ENCODE results near the gene NFIA. TPM values are rescaled to one million over a fixed set of nuclear protein-coding genes. Genes with fewer than 3 reads are reported as not detected.

The NFIA gene
- total RNA-seq, 8 experiments from 2014 or later = 1.0 to 57.6 (median 9.2) TPM

- Histone ChIP-seq H3K4me3 (no peak overlapping the region), H3K4me1 (replicated peaks in 1 of 2) (peaks cover 0 to 7% of the 10 kb centered on the region in 2 donors), H3K27ac (no peak overlapping the region)
- ATAC-seq (replicated peaks in 6 of 8) = no peak
- in situ Hi-C loops (cut with MboI; ENCODE audit: low pct_unique_long_range_greater_than_20kb in 2 of 9, low sequenced_read_pairs in 9 of 9, unreplicated experiment in 9 of 9) = no loop called here
- 38 to 100% (median 75%) methylated on average over 1 to 4 of the region's 4 CpGs for WGBS, 10 experiments
Observed at GRCh38 chr1:61221642-61222041, 139.3 kb downstream of the NFIA start.

DNA sequence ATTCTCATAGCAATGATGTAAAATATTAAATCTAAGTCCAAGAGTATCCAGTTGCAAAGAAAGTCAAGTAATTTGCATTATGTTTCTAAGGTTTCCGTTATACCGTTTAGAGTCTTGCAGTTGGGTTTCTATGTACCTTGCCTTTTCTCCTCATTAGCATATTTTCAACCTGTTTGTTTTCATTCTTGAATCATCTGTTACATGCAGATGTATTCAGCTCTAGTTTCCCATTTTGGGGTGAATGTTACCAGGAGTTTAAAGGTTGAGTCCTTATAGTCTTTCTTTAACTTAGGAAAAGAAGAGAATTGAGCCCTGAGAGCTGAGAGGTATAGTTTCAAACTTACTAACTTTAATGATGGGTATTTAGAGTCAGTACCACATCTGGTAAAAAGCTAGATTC is 139.9 kb downstream of the NFIA start:
- Histone ChIP-seq H3K4me3 (no peak overlapping the region), H3K27ac (no peak overlapping the region), H3K4me1 (replicated peaks in 1 of 2) (peaks cover 0 to 7% of the 10 kb centered on the region in 2 donors)
- 63 to 100% (median 94%) methylated on average over 1 to 2 of the region's 2 CpGs; no CpG with 5 or more reads in 3 of the 10 experiments for WGBS, 10 experiments
- ATAC-seq (replicated peaks in 6 of 8) = peak in 1 of 8 experiments; percentile 39
- in situ Hi-C loops (cut with MboI; ENCODE audit: low pct_unique_long_range_greater_than_20kb in 2 of 9, low sequenced_read_pairs in 9 of 9, unreplicated experiment in 9 of 9) = no loop called here

DNA sequence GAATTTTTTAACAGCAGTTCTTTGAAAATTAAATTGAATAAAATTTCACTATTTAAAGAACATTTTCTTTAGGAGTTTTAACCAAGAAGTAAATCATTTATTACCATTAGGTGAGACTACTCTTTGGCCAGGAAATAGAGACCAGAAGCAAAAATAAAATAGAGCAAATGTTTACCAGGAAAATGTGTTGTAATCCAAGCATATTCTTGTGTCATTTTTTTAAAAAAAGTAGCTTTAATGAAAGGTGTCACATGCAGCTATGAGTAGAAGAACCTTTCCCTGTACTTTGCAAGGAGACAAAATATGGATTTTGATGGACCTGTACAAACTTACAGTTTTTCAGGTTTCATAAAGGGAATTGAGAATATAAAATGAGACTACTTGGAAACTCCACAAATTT is 140.8 kb downstream of the NFIA start:
- H3K4me3 ChIP-seq = no peak overlapping the region
- peaks cover 0 to 11% of the 10 kb centered on the region in 2 donors for H3K4me1 ChIP-seq (replicated peaks in 1 of 2)
- ATAC-seq (replicated peaks in 6 of 8) = no peak
- in situ Hi-C loops (cut with MboI; ENCODE audit: low pct_unique_long_range_greater_than_20kb in 2 of 9, low sequenced_read_pairs in 9 of 9, unreplicated experiment in 9 of 9) = no loop called here
- H3K27ac ChIP-seq = no peak overlapping the region

DNA sequence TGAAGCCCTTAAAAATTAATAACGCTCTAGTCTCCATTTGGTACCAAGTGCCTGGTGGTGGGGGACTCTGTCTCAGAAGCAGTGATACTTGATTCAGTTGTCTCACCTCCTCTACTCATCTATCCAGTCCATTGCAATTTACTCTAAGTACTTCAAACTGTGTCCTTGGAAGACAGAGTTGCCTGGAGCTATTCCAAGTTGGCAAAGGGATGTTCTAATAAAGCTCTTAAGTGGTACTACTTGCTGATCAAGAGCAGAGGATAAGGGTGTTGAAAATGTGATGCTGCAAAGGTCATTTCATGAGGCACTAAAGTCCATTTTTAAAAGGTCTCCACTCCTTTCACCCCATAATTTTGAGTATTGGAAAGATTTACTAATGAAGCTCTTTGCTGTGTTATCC is 142.2 kb downstream of the NFIA start:
- 80 to 100% (median 100%) methylated on average over 1 of the region's 1 CpG; no CpG with 5 or more reads in 3 of the 10 experiments for WGBS, 10 experiments
- in situ Hi-C loops (cut with MboI; ENCODE audit: low pct_unique_long_range_greater_than_20kb in 2 of 9, low sequenced_read_pairs in 9 of 9, unreplicated experiment in 9 of 9) = no loop called here
- peaks cover 0 to 15% of the 10 kb centered on the region in 2 donors for H3K4me1 ChIP-seq (replicated peaks in 1 of 2)
- H3K27ac ChIP-seq = no peak overlapping the region
- ATAC-seq (replicated peaks in 6 of 8) = no peak
- H3K4me3 ChIP-seq = no peak overlapping the region

GRCh38 chr1:61225478-61225877 is 143.1 kb downstream of the NFIA start:
- Histone ChIP-seq H3K4me1 (replicated peaks in 1 of 2) (peaks cover 0 to 15% of the 10 kb centered on the region in 2 donors), H3K27ac (no peak overlapping the region), H3K4me3 (no peak overlapping the region)
- no peak for ATAC-seq (replicated peaks in 6 of 8)
- in situ Hi-C loops (cut with MboI; ENCODE audit: low pct_unique_long_range_greater_than_20kb in 2 of 9, low sequenced_read_pairs in 9 of 9, unreplicated experiment in 9 of 9) = no loop called here
- WGBS, 10 experiments = 80 to 100% (median 97%) methylated on average over 2 to 8 of the region's 9 CpGs

DNA sequence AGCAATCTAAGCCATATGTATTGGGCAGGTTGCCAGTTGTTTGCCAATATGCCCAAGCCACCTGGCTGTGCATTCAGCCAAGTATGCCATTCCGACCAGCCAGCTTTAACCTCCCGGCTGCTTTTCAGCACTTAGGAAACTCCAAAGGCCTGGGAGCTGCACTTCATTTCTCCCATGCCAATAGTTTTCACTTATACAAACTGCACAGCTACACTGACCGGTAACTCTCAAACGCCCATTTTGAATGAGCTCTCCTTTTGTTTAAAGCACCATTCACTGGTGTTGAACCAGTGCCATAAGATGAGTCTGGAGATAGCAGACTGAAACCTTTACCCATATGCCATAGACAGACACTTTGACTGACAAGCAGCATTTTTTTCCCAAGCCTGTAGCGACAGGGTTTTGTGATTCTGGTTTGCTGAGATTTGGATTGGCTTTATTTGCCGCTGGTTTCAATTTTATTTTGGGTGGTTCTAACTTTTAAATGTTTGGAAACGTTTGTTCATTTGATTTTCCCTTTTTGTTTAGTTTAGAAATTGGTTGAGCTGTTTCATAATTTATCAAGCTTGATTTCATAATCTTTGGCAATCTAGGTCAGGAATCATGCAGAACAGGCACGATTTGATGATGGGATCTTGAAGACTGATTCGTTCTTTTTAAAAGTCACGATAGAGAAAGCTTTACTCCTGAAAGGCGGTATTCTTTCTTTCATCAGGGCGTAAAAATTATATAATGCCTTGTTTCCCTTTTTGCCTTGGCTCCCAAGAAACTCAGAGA is 144.6 kb downstream of the NFIA start:
- WGBS, 10 experiments = 10 to 96% (median 89%) methylated on average over 8 to 12 of the region's 12 CpGs
- Histone ChIP-seq H3K27ac (no peak overlapping the region), H3K4me1 (replicated peaks in 1 of 2) (peaks cover 0 to 9% of the 10 kb centered on the region in 2 donors), H3K4me3 (no peak overlapping the region)
- peak in 5 of 8 experiments; percentile 17 to 78 (median 59) for ATAC-seq (replicated peaks in 6 of 8)
- in situ Hi-C loops (cut with MboI; ENCODE audit: low pct_unique_long_range_greater_than_20kb in 2 of 9, low sequenced_read_pairs in 9 of 9, unreplicated experiment in 9 of 9) = no loop called here

DNA sequence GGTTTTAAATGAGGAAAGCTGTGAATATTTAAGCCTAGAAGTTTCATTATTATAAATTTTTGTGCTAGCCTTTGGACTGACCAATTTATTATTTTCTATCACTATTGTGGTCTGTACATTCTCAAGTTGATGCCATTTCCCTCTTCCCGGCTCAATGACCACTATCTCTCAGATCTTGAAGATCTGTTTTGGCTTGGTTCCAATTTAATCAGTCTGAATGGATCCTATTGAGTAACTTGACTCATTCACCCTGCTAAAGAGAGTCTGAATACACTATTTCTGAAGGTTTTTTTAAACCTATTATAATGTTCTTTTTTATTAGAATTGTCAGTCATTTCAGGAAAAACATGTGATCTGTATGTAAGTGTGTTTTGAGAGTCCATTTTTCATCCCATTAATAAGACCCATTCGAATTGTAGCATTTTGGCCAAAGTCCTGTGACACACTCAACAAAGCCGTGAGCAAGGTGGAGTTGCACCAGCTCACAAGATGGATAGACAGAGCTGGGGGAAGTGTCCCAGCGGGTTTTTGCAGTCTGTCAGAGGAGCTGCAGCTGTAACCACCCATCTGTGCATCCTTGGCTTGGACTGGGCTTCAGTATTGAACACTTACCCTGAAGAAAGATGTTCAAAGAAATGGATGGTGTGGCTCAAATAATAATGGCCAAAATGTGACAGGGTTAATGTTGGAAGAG is 145.6 kb downstream of the NFIA start:
- ATAC-seq (replicated peaks in 6 of 8) = peak in 3 of 8 experiments; percentile 65 to 73 (median 69)
- in situ Hi-C loops (cut with MboI; ENCODE audit: low pct_unique_long_range_greater_than_20kb in 2 of 9, low sequenced_read_pairs in 9 of 9, unreplicated experiment in 9 of 9) = no loop called here
- Histone ChIP-seq H3K4me3 (no peak overlapping the region), H3K27ac (no peak overlapping the region), H3K4me1 (replicated peaks in 1 of 2) (peaks cover 0 to 8% of the 10 kb centered on the region in 2 donors)
- 56 to 92% (median 64%) methylated on average over 1 to 4 of the region's 4 CpGs; no CpG with 5 or more reads in 1 of the 10 experiments for WGBS, 10 experiments

GRCh38 chr1:61230523-61230922 is 148.2 kb downstream of the NFIA start:
- in situ Hi-C loops (cut with MboI; ENCODE audit: low pct_unique_long_range_greater_than_20kb in 2 of 9, low sequenced_read_pairs in 9 of 9, unreplicated experiment in 9 of 9) = no loop called here
- Histone ChIP-seq H3K4me3 (no peak overlapping the region), H3K27ac (no peak overlapping the region), H3K4me1 (replicated peaks in 1 of 2) (peaks cover 6 to 8% of the 10 kb centered on the region in 2 donors)
- 50 to 100% (median 80%) methylated on average over 1 to 3 of the region's 3 CpGs; no CpG with 5 or more reads in 1 of the 10 experiments for WGBS, 10 experiments
- ATAC-seq (replicated peaks in 6 of 8) = peak in 1 of 8 experiments; percentile 58

DNA sequence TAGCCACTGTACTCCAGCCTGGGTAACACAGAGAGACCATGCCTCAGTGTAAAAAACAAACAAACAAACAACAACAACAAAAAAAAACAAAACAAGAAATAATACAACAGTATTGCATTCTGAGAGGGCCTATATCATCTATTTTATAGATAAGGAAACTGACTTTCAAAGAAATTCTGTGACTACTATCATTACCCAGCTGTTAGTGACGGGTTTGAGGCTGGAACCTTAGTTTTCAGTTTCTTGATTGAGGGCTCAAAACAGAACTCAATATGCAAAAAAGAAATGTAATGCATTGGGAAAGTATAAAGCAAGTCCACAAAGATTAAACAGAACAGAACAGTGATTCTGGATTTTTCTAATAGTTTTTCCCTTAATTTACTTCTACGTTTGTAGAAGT is 149.4 kb downstream of the NFIA start:
- no peak for ATAC-seq (replicated peaks in 6 of 8)
- H3K27ac ChIP-seq = no peak overlapping the region
- H3K4me1 ChIP-seq (replicated peaks in 1 of 2) = peaks cover 6 to 8% of the 10 kb centered on the region in 2 donors
- in situ Hi-C loops (cut with MboI; ENCODE audit: low pct_unique_long_range_greater_than_20kb in 2 of 9, low sequenced_read_pairs in 9 of 9, unreplicated experiment in 9 of 9) = no loop called here
- H3K4me3 ChIP-seq = no peak overlapping the region
- 57 to 100% (median 98%) methylated on average over 1 to 2 of the region's 2 CpGs; no CpG with 5 or more reads in 2 of the 10 experiments for WGBS, 10 experiments

DNA sequence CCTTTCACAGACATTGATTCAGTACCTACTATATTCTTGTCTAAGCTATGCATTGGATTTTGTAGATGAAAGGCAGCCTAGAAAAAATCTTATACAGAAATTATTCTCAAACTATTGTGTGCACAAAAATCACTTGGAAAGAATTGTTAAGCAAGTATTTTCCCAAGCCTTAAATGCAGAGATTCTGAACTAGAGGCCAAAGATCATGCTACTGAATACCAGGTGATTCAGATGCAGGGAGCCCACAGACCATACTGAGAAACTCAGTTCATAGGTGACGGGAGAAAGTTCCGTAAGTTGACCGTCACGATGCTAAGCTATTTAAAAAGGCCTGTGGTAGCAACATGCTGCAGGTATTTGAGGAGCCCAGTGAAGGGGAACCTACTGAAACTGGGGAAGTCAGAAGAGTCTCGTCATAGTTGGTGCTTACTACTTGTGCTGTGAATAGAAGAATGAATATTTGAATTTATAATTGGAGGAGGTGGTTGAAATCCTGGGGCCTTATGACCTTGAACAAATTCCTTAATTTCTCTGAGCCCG is 150.8 kb downstream of the NFIA start:
- WGBS, 10 experiments = 71 to 100% (median 95%) methylated on average over 1 to 6 of the region's 6 CpGs
- no peak for ATAC-seq (replicated peaks in 6 of 8)
- Histone ChIP-seq H3K27ac (no peak overlapping the region), H3K4me1 (replicated peaks in 1 of 2) (peaks cover 5 to 10% of the 10 kb centered on the region in 2 donors), H3K4me3 (no peak overlapping the region)
- in situ Hi-C loops (cut with MboI; ENCODE audit: low pct_unique_long_range_greater_than_20kb in 2 of 9, low sequenced_read_pairs in 9 of 9, unreplicated experiment in 9 of 9) = no loop called here

DNA sequence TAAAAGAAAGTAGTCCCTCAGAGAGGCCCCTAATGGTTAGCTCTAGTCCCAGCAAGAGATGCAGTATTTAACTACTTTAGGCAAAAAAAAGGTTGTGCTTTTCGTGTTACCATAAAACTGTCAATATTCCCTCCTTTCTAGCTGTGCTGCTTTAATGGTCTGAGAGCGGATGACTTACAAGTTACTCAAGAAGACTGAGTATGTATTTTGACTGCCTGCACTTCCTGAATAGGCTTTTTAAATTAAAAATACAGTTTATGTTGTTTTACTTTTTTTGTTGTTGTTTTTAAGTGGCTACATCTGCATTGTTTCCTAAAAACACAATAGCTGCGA is 152.2 kb downstream of the NFIA start:
- ATAC-seq (replicated peaks in 6 of 8) = no peak
- Histone ChIP-seq H3K27ac (no peak overlapping the region), H3K4me3 (no peak overlapping the region), H3K4me1 (replicated peaks in 1 of 2) (peaks cover 6 to 22% of the 10 kb centered on the region in 2 donors)
- WGBS, 10 experiments = 73 to 100% (median 94%) methylated on average over 1 to 3 of the region's 3 CpGs; no CpG with 5 or more reads in 1 of the 10 experiments
- in situ Hi-C loops (cut with MboI; ENCODE audit: low pct_unique_long_range_greater_than_20kb in 2 of 9, low sequenced_read_pairs in 9 of 9, unreplicated experiment in 9 of 9) = no loop called here

GRCh38 chr1:61237147-61237546 is 154.8 kb downstream of the NFIA start:
- WGBS, 10 experiments = 0 to 100% (median 74%) methylated on average over 1 of the region's 1 CpG; no CpG with 5 or more reads in 4 of the 10 experiments
- ATAC-seq (replicated peaks in 6 of 8) = no peak
- in situ Hi-C loops (cut with MboI; ENCODE audit: low pct_unique_long_range_greater_than_20kb in 2 of 9, low sequenced_read_pairs in 9 of 9, unreplicated experiment in 9 of 9) = no loop called here

GRCh38 chr1:61237659-61238358 is 155.4 kb downstream of the NFIA start:
- 38 to 90% (median 73%) methylated on average over 1 to 3 of the region's 3 CpGs; no CpG with 5 or more reads in 1 of the 10 experiments for WGBS, 10 experiments
- no peak overlapping the region for H3K27ac ChIP-seq
- no peak overlapping the region for H3K4me3 ChIP-seq
- peak in 1 of 8 experiments; percentile 47 for ATAC-seq (replicated peaks in 6 of 8)
- H3K4me1 ChIP-seq (replicated peaks in 1 of 2) = peaks cover 6 to 32% of the 10 kb centered on the region in 2 donors
- in situ Hi-C loops (cut with MboI; ENCODE audit: low pct_unique_long_range_greater_than_20kb in 2 of 9, low sequenced_read_pairs in 9 of 9, unreplicated experiment in 9 of 9) = no loop called here

More at GRCh38 chr1:61237147-61237546, 154.8 kb downstream of the NFIA start:
- peaks cover 6 to 32% of the 10 kb centered on the region in 2 donors for H3K4me1 ChIP-seq (replicated peaks in 1 of 2)
- no peak overlapping the region for H3K4me3 ChIP-seq
- H3K27ac ChIP-seq = no peak overlapping the region

Measured in motor neuron (in vitro differentiated cells).